H1 (cell line): ENCODE data around the gene TRIM41. TPM values are rescaled to one million over a fixed set of nuclear protein-coding genes. Genes with fewer than 3 reads are reported as not detected.

ENCODE experiments used
- CTCF ChIA-PET: fragments of 300-600 bp; sonication (Branson Sonifier 250); formaldehyde crosslinking; loops from one replicate; lab custom pipeline; 2021; ENCODE audit not compliant: partially characterized antibody; lab: Charles Lee
- POLR2A ChIA-PET: fragments of 300-600 bp; sonication (Branson Sonifier 250); formaldehyde crosslinking; loops from one replicate; lab custom pipeline; 2021; ENCODE audit warnings: inconsistent platforms; ENCODE audit not compliant: partially characterized antibody; lab: Charles Lee
- DNase-seq, 2 experiments: peaks; one replicate each; pipeline versions ENCODE4 v3.0.0 to v3.0.0-alpha.2; 2010 to 2022; ENCODE audit warnings: low spot score in 2 of 2, low read depth in 1 of 2, mixed read lengths in 1 of 2
- FAIRE-seq: peaks from 2 replicates; lab custom pipeline; 2011; peaks lifted over from hg19 to GRCh38; lab: Jason Lieb, UNC
- H2AFZ ChIP-seq: 2 replicates; pipeline ENCODE4 v1.8.1; 2012; ENCODE audit warnings: low read length, inconsistent platforms
- H2AK5ac ChIP-seq: 2 replicates; pipeline ENCODE4 v1.6.1; 2013; ENCODE audit warnings: low read depth, low read length
- H2BK120ac ChIP-seq: replicated peaks from 2 replicates; pipeline ENCODE3; 2013; ENCODE audit warnings: low read depth, low read length, inconsistent platforms
- H2BK12ac ChIP-seq: 2 replicates; pipeline ENCODE4 v1.6.1; 2013; ENCODE audit warnings: low read depth, low read length
- H2BK15ac ChIP-seq: 2 replicates; pipeline ENCODE4 v1.6.1; 2013; ENCODE audit warnings: low read length
- H2BK20ac ChIP-seq: 2 replicates; pipeline ENCODE4 v1.6.1; 2013; ENCODE audit warnings: low read length
- H2BK5ac ChIP-seq: 2 replicates; pipeline ENCODE4 v1.6.1; 2013; ENCODE audit warnings: low read depth, low read length
- H3K14ac ChIP-seq: 2 replicates; pipeline ENCODE4 v1.6.1; 2013; ENCODE audit warnings: inconsistent platforms; ENCODE audit not compliant: insufficient read length
- H3K18ac ChIP-seq: 2 replicates; pipeline ENCODE4 v1.6.1; 2013; ENCODE audit warnings: low read length; ENCODE audit errors: extremely low read depth
- H3K23ac ChIP-seq: 2 replicates; pipeline ENCODE4 v1.6.1; 2013; ENCODE audit warnings: inconsistent platforms; ENCODE audit not compliant: insufficient read length
- H3K23me2 ChIP-seq: 2 replicates; pipeline ENCODE4 v1.6.1; 2013; ENCODE audit warnings: low read depth, low read length
- H3K27ac ChIP-seq: 2 replicates; pipeline ENCODE4 v1.6.1; 2011; ENCODE audit warnings: low read depth, low read length, inconsistent platforms
- H3K27me3 ChIP-seq, 4 experiments: replicated peaks in 1 of 4; 1 replicate in 1 of 4; 2 replicates in 3 of 4; pipeline versions ENCODE4 v1.6.1 to v1.8.1; 2011 to 2013; ENCODE audit warnings: low read length in 3 of 4, mild to moderate bottlenecking in 3 of 4, inconsistent platforms in 2 of 4, mixed read lengths in 2 of 4, moderate library complexity in 1 of 4; ENCODE audit not compliant: control insufficient read depth in 3 of 4, insufficient read depth in 3 of 4; ENCODE audit errors: extremely low read depth in 1 of 4
- H3K36me3 ChIP-seq, 4 experiments: 2 replicates each; pipeline versions ENCODE4 v1.6.1 to v1.8.1; 2011 to 2013; ENCODE audit warnings: mild to moderate bottlenecking in 4 of 4, low read length in 3 of 4, moderate library complexity in 2 of 4, control low read depth in 1 of 4, inconsistent platforms in 1 of 4; ENCODE audit not compliant: insufficient read depth in 4 of 4, control insufficient read depth in 2 of 4
- H3K4ac ChIP-seq: replicated peaks from 2 replicates; pipeline ENCODE3; 2013; ENCODE audit warnings: low read length, low read depth, mixed read lengths, inconsistent platforms; ENCODE audit not compliant: insufficient read length
- H3K4me1 ChIP-seq, 4 experiments: replicated peaks in 1 of 4; 1 replicate in 1 of 4; 2 replicates in 3 of 4; pipeline versions ENCODE4 v1.6.1 to v1.8.1; 2011 to 2013; ENCODE audit warnings: low read length in 3 of 4, inconsistent platforms in 2 of 4, mixed read lengths in 1 of 4; ENCODE audit not compliant: insufficient read depth in 4 of 4, control insufficient read depth in 3 of 4
- H3K4me2 ChIP-seq, 2 experiments: 2 replicates each; pipeline versions ENCODE4 v1.6.1 to v1.8.1; 2011 to 2013; ENCODE audit warnings: low read depth in 2 of 2, low read length in 2 of 2, control low read depth in 1 of 2, inconsistent platforms in 1 of 2, mild to moderate bottlenecking in 1 of 2; ENCODE audit not compliant: insufficient read depth in 1 of 2
- H3K4me3 ChIP-seq, 4 experiments: fragments of 200-600, 300-600 bp in 1 of 4; sonication (generic), shearing (Covaris generic), sonication (Bioruptor Twin) in 1 of 4; 2 replicates each; pipeline versions ENCODE4 v1.5.1 to v1.8.1; 2011 to 2016; ENCODE audit warnings: low read length in 4 of 4, low read depth in 3 of 4, control low read depth in 2 of 4, inconsistent platforms in 2 of 4, mild to moderate bottlenecking in 2 of 4, mixed read lengths in 1 of 4, moderate library complexity in 1 of 4; ENCODE audit not compliant: insufficient read depth in 2 of 4; ENCODE audit errors: extremely low read depth in 1 of 4
- H3K56ac ChIP-seq: replicated peaks from 2 replicates; pipeline ENCODE3; 2013; ENCODE audit warnings: low read depth, mild to moderate bottlenecking, mixed read lengths, low read length, inconsistent platforms; ENCODE audit not compliant: insufficient read length
- H3K79me1 ChIP-seq: 2 replicates; pipeline ENCODE4 v1.6.1; 2013; ENCODE audit warnings: low read depth, low read length, control low read depth
- H3K79me2 ChIP-seq, 2 experiments: 2 replicates each; pipeline versions ENCODE4 v1.6.1 to v1.8.1; 2012 to 2013; ENCODE audit warnings: low read length in 2 of 2, mild to moderate bottlenecking in 2 of 2, inconsistent platforms in 1 of 2; ENCODE audit not compliant: insufficient read depth in 2 of 2, control insufficient read depth in 1 of 2
- H3K9ac ChIP-seq, 4 experiments: replicated peaks in 1 of 4; 1 replicate in 1 of 4; 2 replicates in 3 of 4; pipeline versions ENCODE4 v1.6.1 to v1.8.1; 2011 to 2013; ENCODE audit warnings: low read depth in 3 of 4, low read length in 3 of 4, control low read depth in 2 of 4, mild to moderate bottlenecking in 2 of 4, moderate library complexity in 2 of 4, inconsistent platforms in 1 of 4; ENCODE audit errors: extremely low read depth in 1 of 4
- H3K9me3 ChIP-seq, 2 experiments: 2 replicates each; pipeline versions ENCODE4 v1.6.1 to v1.8.1; 2012 to 2013; ENCODE audit warnings: mild to moderate bottlenecking in 2 of 2, moderate library complexity in 2 of 2, control low read depth in 1 of 2, inconsistent platforms in 1 of 2, low read depth in 1 of 2, low read length in 1 of 2, mixed read lengths in 1 of 2; ENCODE audit not compliant: insufficient read depth in 2 of 2
- H4K20me1 ChIP-seq, 2 experiments: replicated peaks in 1 of 2; 2 replicates each; pipeline versions ENCODE3 to v1.8.1; 2011 to 2013; ENCODE audit warnings: inconsistent platforms in 2 of 2, low read length in 2 of 2, mild to moderate bottlenecking in 1 of 2; ENCODE audit not compliant: insufficient read depth in 2 of 2, control insufficient read depth in 1 of 2
- H4K5ac ChIP-seq: 2 replicates; pipeline ENCODE4 v1.6.1; 2013; ENCODE audit warnings: low read length, low read depth, mixed read lengths, inconsistent platforms; ENCODE audit not compliant: insufficient read length
- H4K8ac ChIP-seq: 2 replicates; pipeline ENCODE4 v1.8.0; 2013; ENCODE audit warnings: mild to moderate bottlenecking, moderate library complexity, low read length, inconsistent platforms; ENCODE audit not compliant: insufficient read depth; ENCODE audit errors: extremely low read depth
- H4K91ac ChIP-seq: replicated peaks from 2 replicates; pipeline ENCODE3; 2013; ENCODE audit warnings: low read length, mixed read lengths, inconsistent platforms; ENCODE audit not compliant: insufficient read length
- HDAC2 ChIP-seq, 2 experiments: fragments of 300-600 bp in 1 of 2; sonication (generic) in 1 of 2; IDR thresholded peaks; 2 replicates each; pipeline ENCODE4 v1.6.1; 2011 to 2012; ENCODE audit warnings: low read depth in 2 of 2, low read length in 2 of 2, mild to moderate bottlenecking in 2 of 2, moderate library complexity in 2 of 2, borderline replicate concordance in 1 of 2, inconsistent platforms in 1 of 2
- JUND ChIP-seq: IDR thresholded peaks from 2 replicates; pipeline ENCODE4 v1.6.1; 2011; ENCODE audit warnings: mild to moderate bottlenecking, improper control_type of control experiment, low read length
- SRF ChIP-seq: IDR thresholded peaks from 2 replicates; pipeline ENCODE4 v1.6.1; 2011; ENCODE audit warnings: mild to moderate bottlenecking, low read depth, low read length, moderate library complexity
- YY1 ChIP-seq: IDR thresholded peaks from 2 replicates; pipeline ENCODE4 v1.6.1; 2011; ENCODE audit warnings: low read depth, mild to moderate bottlenecking, low read length
- WGBS, 2 experiments: shearing (Covaris generic) in 1 of 2; methylation state at CpG; one replicate each; pipeline versions ENCODE4 v1.1.6 to v1.1.7; 2013 to 2015; ENCODE audit warnings: low lambda C conversion rate in 2 of 2, mixed read lengths in 2 of 2, inconsistent platforms in 1 of 2, low coverage in 1 of 2, missing lambda C conversion rate in 1 of 2; ENCODE audit not compliant: insufficient replicate concordance in 2 of 2, insufficient coverage in 1 of 2, insufficient read length in 1 of 2; ENCODE audit errors: extremely low coverage in 1 of 2, missing lambda C conversion rate in 1 of 2; 5-methylcytosine and 5-hydroxymethylcytosine counted together
- polyA plus RNA-seq, 7 experiments: library from polyadenylated mRNA; depleted of rRNA in 3 of 7; stranded (reverse) in 5 of 7; unstranded in 2 of 7; fragments of >200 nt in 5 of 7; fragments of 200-250 nt in 2 of 7; gene quantifications; 1 replicate in 5 of 7; 2 replicates in 1 of 7; 4 replicates in 1 of 7; pipeline versions ENCODE4 v1.2.1 to v1.2.3, GENCODE V29; 2011 to 2013; ENCODE audit warnings: missing spikeins in 2 of 7, mixed read lengths in 2 of 7
- total RNA-seq: library from RNA; stranded (reverse); fragmentation: NEBNext Ultra II Directional; extraction: Animal tissue kit (Norgen Biotek cat#: 25700); gene quantifications from 2 replicates; pipeline ENCODE4 v1.2.1, GENCODE V29; 2021
- TF ChIP-seq, protein P1 (sequence below): IDR thresholded peaks from 2 replicates; pipeline ENCODE4 v1.6.1; 2012; ENCODE audit warnings: inconsistent platforms

The TRIM41 gene
- total and polyA plus RNA-seq, 2 of the 8 experiments (the other 6 are each of a cell fraction or from before 2014, with no cell fraction given): 12.9 to 21.6 TPM

DNA sequence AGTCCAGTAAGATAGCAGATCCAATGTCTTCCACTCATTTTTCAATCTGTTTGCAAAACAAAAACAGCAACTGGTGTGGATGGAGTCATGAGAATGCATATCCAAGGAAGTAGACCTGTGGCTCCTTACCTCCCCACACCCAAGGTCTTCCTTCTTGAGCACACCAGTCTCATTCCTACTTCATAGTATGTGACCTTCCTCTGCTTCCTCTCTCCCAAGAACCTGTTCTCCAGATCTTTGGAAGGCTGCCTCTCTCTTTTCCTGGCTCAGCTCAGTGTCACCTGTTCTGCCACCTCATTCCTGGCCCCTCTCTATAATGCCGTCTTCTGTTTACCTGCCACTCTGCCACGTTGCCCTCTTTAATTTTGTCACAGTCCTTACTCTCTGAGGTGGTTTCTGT lies 10.1 kb upstream of the TRIM41 start:
- Histone ChIP-seq H3K27ac (no peak overlapping the region), H3K9ac (no peak overlapping the region), H3K36me3 (no peaks in the 10 kb centered on the region), H4K91ac (no peak overlapping the region), H3K4me1 (peaks cover 0 to 2% (median 0%) of the 10 kb centered on the region in 4 experiments; a peak in 2 of 7 replicates), H2BK20ac (no peak overlapping the region), H3K79me1 (no peaks in the 10 kb centered on the region), H3K14ac (peak overlapping the region; percentile 87), H4K20me1 (peaks cover 0 to 4% of the 10 kb centered on the region in 2 experiments), H4K8ac (no peak overlapping the region), H2AFZ (no peak overlapping the region), H3K56ac (no peak overlapping the region), H3K4ac (no peak overlapping the region), H3K23ac (no peak overlapping the region), H3K79me2 (no peaks in the 10 kb centered on the region), H4K5ac (no peak overlapping the region), H3K18ac (no peak overlapping the region), H2BK12ac (no peak overlapping the region), H3K27me3 (peaks cover 0 to 5% (median 1%) of the 10 kb centered on the region in 4 experiments; a peak in 2 of 7 replicates), H3K4me2 (no peak overlapping the region; a peak in 1 of 4 replicates), H3K23me2 (peaks cover 9% of the 10 kb centered on the region), H2BK120ac (no peak overlapping the region), H2BK5ac (no peak overlapping the region), H2BK15ac (no peak overlapping the region), H3K4me3 (no peak overlapping the region), H3K9me3 (no peaks in the 10 kb centered on the region), H2AK5ac (no peak overlapping the region)
- POLR2A ChIA-PET: interaction anchor here (1.0 to 1.6 kb wide), 3 partner anchors 28 to 48 kb away, joined by 3 to 7 read pairs (median 4); partner anchors contain the start of genes RACK1 and TRIM52
- 66% methylated on average over 2 of the region's 2 CpGs; no CpG with 5 or more reads in 1 of the 2 experiments for WGBS, 2 experiments
- CTCF ChIA-PET: interaction anchor here (0.6 to 14.5 kb wide), 3 partner anchors 14 to 1633 kb away, joined by 3 to 197 read pairs (median 6); no protein-coding TSS in a partner anchor
- TF ChIP-seq YY1: no peak
- no peak for TF ChIP-seq JUND
- TF ChIP-seq HDAC2 (IDR thresholded peaks at IDR 0.05; ENCODE audit: borderline replicate concordance in 1 of 2, low read depth in 2 of 2, low read length in 2 of 2): no peak
- TF ChIP-seq, protein P1, sequence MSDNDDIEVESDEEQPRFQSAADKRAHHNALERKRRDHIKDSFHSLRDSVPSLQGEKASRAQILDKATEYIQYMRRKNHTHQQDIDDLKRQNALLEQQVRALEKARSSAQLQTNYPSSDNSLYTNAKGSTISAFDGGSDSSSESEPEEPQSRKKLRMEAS: no peak
- no peak for TF ChIP-seq SRF
- FAIRE-seq (no peak), DNase-seq (no peak)
